SKM-1 treated with dmso at 0.1 percent for 144 hours (cell line): Measurements from ENCODE around the gene CIP2A.
"Not testable (repeated sequence)": the region's sequence is repeated elsewhere in the genome, so short reads cannot be mapped to it uniquely, and the experiment has no call there.

Experiments used
- DNase-seq: peaks from one replicate; lab custom pipeline; 2025; ENCODE audit not compliant: unreplicated experiment; lab: John Stamatoyannopoulos, UW

The CIP2A gene

DNA sequence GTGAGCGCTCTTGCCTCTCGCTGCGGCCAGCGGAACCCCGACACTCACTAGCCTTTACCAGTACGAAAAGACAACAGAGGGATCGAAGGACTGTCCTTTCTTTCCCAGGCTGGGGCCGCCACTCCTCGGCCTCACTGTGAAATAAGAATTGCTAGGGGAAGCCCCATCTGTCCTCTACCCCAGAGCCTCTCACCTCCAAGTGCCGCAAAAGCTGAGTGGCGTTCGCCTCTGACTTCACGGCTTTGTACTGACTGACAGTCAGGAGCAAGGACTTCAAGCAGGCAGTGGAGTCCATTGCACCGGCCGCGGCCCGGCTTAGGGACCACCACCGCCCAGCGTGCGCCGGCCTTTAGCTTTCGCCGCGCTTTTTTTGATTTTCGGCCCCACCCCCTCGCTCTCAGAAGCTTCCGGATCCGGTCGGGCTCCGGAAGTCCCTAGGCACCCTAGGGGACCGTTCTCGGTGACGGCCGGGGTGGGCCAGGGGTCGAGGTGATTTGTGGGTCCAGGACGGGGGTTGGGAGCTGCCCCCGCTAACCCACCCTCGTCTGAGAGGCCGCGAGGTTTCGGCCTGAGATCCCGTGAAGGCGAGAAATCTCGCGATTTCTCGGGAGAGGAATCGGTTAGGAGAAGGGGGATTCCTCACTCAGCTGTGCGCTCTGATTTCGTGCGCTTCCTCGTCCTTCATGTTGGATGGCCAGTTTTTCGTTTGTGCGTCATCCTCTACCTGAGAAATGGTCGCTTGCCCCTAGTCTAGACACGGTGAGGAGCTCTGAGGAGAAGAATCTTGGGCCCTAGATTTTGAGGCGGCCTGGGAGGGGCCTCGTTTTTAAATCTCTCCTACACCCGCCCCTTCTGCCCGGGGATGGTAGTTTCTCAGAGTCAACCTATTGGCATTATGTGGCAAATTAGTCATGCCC is at the start of gene CIP2A, which contains the start of gene DZIP3:
TSS of gene CIP2A (minus strand) at position 358 of the 917 bp plus-strand sequence. CDS start at position 295, 63 bp downstream.
TSS of gene DZIP3 (plus strand) at position 642 of the 917 bp plus-strand sequence. CDS start 15,685 bp downstream, outside the sequence.
- DNase-seq: peak; percentile 78

DNA sequence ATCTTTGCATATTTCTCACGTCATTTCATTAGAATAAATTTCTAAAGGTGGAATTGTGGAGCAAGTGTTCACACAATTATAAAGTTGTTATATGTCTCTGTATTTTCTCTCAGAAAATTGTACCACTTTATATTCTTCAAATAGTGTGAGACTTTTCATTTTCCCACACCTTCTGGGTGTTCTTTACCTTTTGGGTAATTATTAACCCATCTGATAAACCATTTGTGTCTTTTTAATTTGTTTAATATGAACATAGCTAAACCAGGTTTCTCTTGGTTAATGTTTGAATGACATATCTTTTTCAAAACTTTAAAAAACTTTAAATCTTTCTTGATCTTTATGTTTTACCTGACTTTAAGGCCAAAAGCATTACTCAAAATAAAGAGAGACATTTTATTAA is 40.7 kb upstream of the CIP2A start:
- no peak for DNase-seq

DNA sequence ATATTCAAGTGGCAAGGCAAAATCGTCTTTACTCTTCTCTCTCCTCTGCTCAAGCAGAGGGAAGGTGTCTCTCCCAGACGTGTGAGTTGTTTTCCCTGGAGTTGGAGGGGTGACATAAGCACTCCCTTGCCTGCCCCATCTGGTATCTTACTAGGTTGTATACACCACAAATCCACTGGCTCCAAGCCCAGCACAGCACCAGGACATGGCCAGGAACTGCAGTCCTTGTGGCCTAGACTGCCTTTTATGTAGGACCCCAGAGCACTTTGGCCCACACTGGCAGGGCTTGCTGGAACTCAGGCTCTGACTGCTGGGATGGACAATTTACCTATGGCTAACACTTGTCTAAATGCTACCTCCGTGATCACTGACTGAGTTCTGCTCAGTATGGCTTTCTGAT is 34.3 kb upstream of the CIP2A start:
- no peak for DNase-seq

DNA sequence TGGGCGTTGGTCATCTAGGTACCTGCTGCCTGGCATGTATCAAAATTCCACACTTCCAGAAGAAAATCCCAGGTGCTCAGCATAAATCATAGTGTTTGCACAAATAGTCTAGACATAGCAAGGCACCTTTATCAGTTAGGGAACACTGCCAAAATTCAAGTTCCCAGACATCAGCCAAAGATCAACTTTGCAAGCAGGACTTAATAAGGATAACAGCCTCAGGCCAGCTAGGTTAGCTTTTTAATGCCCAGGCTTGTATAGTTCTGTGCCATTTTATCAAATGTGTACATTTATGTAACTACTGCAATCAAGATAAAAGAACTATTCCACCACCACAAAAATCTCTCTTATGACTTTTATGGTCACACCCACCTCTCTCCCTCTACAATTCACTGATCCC is 31.0 kb upstream of the CIP2A start:
- DNase-seq: no peak

DNA sequence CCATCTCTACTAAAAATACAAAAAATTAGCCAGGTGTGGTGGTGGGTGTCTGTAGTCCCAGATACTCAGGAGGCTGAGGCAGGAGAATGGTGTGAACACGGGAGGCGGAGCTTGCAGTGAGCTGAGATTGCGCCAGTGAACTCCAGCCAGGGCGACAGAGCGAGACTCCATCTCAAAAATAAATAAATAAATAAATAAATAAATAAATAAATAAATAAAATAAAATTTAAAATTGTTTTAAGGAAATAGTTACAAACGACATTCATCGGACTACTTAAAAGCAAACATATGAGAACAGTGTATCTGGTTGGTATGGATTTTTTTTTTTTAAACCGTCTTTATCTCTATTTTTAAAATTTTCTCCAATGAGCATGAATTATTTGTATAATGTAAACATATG is 26.9 kb upstream of the CIP2A start:
- not testable (repeated sequence) for DNase-seq

DNA sequence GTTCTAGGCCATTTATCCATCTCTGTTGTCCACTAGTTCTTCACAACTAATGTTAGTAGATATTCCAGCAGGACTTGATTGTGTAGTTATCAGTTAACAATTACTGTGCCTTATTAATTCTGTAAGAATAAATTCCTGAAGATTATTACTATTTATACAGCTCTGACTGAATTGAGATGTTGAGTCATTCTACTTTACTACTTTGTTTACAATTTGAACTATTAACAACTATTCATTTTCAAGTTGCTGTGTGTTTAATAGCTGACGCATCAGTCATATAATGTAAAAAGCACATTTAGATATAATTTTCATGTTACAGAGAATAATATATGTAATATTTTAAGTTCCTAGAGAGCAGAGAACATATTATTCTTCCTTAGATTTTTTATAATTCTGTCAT is 21.4 kb upstream of the CIP2A start:
- DNase-seq: no peak

DNA sequence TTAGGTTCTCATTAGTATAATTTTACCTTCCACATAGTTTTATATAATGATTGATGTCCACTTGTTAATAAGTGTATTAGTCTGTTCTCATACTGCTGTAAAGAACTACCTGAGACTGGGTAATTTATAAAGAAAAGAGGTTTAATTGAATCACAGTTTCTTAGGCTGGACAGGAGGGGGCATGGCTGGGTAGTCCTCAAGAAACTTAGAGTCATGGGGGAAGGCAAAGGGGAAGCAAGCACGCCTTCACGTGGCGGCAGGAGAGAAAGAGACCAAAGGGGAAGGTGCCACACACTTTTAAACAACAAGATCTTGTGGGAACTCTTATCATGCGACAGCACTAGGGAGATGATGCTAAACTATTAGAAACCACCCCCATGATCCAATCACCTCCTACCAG is 19.5 kb upstream of the CIP2A start:
- DNase-seq: no peak

DNA sequence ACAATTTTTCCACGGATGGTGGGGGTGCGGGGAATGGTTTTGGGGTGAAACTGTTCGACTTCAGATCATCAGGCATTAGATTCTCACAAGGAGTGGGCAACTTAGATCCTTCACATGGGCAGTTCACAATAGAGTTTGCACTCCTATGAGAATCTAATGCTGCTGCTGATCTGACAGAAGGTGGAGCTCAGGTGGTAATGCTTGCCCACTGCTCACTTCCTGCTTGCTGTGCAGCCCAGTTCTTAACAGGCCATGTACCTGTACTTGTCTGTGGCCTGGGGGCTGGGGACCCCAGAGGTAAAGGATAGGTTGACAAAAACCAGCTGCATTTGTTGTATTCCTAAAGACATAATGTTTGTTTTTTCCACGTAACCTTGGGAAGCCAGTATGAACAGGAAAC is 16.3 kb upstream of the CIP2A start:
- no peak for DNase-seq

DNA sequence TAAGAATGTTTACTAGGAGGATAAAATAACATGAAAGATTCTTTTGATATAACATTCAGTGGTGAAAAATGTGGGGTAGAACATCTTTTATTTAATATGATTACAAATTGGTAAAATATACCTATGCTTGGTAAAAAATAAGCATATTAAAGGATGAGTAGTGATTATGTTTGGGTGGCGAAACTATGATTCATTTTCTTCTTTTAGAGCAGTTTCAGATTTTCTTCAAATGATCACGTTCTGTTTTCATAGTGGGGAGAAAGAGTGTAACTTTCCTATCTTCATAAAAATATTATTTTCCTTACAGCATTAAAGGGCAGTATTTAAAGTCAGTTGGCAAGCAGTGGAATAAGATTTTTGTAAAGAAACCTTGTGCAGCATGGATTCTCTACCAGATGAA is 15.8 kb upstream of the CIP2A start:
- no peak for DNase-seq

DNA sequence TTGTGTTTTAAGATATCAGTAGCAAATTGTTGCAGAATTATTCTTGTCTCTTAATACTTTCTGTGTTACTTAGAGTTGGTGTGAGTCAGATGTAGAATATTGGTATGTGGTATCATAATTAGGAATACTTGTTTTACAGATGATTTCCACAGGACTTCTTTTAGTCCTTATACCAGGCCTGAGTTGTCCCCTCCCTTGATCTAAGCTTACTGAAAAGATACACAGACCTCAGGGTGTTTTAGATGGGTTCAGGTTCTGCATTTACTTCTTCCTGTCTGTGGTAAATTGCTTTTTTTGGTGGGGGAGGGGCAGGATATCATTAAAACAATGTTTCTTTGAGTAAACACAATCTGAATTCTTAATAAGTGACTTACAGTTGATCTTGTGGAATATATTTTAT is 14.5 kb upstream of the CIP2A start:
- no peak for DNase-seq

DNA sequence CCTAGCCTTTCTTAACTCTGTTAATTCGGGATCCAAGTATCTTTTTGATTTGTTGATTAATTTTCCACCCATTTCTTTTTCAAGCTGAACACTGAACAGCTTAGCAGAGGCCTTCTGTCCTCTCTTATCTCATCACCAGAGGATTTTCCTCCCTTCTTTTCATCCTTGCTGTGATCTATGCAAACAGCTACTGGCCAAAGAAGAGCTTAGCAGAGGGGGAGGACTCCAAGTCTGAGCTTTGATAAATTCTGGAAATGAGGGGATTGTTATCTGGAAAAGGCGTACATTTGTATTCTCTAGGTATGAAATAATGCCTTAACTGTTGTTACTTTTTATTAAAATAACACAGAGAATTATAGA is 13.7 kb upstream of the CIP2A start:
- DNase-seq: no peak

DNA sequence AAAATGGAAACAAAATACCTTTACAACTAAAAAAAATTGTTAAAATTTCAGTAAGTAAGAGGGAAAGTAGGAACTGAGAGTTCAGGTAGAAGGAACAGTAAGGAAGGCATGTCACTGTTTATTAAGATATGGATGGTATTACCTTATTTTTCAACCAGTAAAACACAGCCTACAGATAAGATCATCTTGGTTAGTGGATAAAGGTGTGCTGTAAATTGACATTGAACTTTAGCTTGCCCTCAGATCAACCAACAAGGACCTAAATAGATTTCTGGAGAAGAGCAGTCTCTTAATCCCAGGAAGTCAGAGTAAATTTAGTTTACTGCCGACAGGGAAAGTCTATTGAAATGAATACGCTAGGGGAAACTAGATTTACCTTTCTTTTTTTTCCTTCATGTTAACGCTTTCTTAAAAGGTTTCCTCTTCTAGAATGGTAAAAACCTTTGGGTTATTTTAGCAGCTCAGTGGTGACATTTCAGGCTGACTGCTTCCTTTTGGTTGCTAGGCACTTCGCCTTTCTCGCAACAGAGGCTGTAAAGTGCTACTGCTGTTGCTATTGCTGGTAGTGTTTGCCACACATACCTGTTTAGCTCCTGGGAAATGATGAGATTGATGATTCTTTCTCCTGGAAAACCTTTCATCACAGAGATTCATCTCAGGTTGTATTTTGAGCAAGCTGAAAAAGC is 13.2 kb upstream of the CIP2A start:
- DNase-seq: no peak

DNA sequence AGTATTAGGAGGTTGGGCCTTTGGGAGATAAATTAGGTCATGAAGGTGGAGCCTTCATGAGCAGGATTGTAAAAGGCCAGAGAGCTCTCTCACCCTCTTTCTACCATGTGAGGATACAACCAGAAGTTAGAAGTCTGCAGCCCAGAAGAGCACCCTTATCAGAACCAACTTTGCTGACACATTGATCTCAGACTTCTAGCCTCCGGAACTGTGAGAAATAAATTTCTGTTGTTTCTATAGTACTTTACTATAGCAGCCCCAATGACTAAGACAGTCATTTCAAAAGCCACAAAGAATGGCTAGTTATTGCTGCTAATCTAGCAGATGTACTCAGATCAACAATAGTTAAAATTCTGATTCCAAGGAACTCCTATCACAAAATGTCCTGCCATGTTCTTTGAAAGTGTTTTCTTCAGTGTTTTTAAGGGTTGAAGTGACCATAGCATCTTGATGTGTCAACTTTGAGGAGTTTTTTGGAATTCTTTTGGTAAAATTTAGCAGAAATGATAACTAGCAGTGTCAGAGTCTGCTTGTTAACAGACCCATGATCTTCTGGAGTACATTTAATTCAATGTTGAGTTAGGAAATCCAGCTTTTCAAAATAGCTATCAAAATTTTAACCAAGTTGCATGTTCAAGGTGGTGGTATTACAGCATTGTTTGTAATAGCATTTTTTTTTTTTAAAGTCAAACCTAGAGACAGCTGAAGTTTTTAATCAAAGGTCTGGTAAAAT is 10.6 kb upstream of the CIP2A start:
- DNase-seq: no peak

DNA sequence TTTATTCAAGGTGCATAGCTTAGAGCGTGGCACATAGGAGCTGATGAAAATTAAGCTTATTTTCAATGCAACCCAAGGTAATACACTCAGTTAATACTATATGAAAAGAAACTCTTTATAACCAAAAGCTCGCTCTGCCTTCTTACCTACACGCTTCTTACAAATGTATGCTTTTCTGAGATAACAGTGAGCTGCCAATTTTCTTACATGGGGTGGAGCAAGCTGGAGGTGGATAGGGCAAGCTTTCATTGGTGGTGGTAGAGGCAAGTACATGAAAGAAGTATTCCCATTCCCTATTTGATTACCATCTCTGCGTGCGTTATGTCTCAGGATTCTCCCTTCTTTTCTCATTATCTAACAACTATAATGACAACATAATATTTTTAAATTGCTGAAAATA is 9.1 kb upstream of the CIP2A start:
- no peak for DNase-seq

DNA sequence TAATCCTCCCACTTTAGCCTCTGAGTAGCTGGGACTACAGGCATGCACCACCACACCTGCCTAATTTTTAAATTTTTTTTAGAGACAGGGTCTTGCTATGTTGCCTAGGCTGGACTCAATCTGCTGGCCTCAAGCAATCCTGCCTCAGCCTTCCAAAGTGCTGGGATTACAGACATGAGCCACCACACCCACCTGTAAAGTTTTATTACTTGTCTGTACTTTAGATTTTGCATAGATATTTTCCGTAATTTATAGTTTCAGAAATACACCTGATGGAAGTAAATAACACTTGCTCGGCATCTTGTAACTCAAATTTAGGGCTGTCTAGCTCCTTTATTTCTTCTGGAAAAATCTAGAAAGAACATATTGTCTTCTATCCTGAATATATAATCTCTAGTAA is 6.1 kb upstream of the CIP2A start:
- DNase-seq: no peak

DNA sequence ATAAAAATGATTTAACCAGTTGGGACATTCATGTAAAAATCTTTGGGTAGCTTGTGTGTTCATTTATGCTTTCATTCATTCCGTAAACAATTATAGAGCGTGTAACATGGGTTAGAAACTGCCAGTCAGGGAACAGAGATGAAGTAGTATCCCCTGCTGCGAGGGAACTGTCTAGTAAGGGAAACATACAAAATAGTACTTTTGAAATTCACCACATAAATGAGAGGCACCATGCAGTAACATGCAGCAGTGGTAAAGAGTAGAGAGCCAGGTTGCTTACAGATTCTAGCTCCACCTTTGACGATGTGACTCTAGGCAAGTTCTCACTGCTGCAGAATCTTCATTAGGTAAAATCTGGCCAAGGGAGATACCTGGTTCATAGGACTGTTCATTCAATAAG is 1.2 kb upstream of the CIP2A start:
- DNase-seq: no peak

DNA sequence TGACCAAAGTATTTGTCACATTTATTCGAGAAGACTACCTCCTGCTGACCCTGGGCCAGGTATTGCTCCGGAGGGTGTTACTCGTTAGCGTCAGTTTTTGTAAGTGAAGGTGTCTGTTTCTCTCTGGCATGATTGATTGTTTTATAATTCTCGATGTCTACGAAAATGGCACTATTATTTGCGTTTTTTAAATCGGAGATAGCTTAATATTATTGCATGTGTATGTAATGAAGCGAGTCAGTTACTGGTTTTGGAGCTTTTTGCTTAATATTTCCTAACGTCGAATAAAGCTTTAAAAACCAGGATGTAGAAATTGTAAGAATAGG is 723 bp upstream of the CIP2A start:
- no peak for DNase-seq

DNA sequence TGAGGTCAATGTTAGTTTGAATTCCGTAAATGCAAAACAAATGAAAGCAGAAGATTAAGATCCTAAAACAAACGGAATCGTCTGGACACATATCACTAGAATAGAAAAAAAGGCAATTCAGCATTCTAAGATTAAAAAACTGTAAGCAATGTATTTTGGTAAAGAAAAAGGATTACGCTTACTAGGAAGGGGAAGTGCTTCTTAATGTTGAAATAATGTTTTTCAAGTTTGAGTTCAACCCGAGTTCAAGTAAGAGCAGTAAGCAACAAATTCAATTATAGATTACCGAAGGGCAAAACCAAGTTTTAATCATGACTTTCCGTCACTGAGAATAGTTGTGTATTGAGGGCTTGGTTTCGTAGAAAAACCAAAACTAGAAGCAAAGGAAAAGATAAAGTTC is 637 bp downstream of the CIP2A start:
- peak; percentile 69 for DNase-seq

DNA sequence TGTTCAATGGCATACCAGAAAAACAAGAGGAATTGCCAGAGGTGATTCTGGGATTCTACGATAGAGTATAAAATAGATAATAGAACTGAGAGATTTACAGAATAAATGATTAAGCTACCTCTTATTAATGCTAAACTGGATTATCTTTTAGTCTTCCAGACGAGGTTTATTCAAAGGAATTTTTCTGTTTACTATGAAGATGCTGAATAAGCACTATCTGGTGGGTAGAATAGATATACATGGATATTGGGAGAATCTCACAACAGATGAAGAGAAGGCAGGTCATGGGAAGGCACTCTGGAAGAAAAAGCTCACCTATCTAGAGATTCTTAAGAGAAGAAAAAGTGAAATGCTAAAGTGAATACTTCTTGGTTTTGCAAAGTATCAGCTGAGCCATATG is 11.2 kb downstream of the CIP2A start:
- DNase-seq: no peak

DNA sequence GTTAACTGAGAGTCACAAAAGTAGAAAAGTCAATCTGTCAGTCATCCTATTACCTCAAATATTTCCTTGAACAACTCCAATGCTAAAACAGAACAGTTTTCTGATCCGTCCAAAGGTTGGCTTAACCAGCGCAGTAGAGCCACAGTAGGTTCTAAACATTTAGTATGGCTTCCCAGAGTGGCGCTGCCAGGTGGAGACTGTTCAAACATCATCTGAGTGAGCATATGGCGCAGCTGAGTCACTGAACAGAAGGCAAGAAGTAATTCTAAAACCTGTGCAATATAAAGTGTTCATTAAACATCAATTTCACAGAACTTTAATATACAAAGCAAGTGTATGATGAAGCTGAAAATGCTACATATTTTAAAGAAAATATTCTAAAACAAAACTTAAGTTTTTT is 19.9 kb downstream of the CIP2A start:
- DNase-seq: no peak

DNA sequence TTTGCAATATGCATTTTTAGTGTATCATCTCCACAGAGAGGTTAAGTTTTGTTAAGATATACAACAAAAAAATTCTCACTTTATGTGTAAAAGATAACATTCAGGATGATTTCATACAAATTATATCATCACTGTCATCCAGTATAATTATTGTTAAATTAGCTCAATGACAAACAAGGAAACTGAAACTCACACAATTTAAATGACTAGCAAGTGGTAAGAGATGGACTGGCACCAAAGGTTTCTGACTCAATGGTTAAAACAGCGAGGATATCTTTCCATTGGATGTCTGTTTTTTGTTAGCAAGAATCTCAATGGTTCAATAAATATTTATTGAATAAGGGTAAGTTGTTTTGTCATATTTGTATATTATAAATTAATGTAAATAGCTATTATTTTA is 22.6 kb downstream of the CIP2A start:
- DNase-seq: no peak

DNA sequence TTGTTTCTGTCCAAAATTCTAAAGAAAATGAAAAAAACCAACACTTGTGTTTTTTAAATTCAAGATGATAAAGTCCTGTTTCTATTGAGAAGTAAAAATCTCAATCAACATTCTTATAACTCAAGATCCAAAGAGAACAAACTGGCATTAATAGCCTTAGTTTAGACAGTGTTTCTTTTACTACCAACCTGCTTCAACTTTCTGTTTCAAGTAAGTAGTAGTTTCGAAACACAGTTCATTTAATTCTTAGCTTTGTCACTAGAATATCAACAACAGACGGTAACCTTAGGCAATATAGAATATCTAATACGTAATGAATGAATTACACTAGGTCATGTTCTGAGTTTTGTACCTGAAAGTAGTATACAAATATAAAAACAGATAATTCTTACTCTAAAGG is 23.7 kb downstream of the CIP2A start:
- no peak for DNase-seq
